GM21825 (cell line): Measurements from ENCODE around the gene SLC39A11.

Experiments used
- ATAC-seq: cut with Tn5 transposase; IDR thresholded peaks from one replicate; pipeline ENCODE4 v1.9.1; 2021; ENCODE audit warnings: mild to moderate bottlenecking, moderate library complexity; ENCODE audit not compliant: unreplicated experiment

The SLC39A11 gene

DNA sequence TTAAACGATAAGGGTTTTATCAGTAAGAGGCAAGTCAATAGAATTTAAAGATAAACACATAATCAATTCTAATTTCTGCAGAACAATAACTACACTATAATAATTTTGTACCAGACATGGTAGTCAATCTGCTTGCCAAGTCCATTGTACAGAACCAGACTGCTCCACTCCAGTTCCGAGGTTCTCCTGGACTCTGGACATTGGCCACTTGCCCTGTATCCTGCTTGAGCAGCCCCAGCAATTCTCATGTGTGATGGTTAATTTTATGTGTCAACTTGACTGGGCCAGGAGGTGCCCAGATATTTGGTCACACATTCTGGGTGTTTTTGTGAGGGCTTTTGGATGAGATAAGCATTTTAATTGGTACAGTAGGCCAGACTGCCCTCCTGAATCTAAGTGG, 384.6 kb downstream of the SLC39A11 start:
- no peak for ATAC-seq

DNA sequence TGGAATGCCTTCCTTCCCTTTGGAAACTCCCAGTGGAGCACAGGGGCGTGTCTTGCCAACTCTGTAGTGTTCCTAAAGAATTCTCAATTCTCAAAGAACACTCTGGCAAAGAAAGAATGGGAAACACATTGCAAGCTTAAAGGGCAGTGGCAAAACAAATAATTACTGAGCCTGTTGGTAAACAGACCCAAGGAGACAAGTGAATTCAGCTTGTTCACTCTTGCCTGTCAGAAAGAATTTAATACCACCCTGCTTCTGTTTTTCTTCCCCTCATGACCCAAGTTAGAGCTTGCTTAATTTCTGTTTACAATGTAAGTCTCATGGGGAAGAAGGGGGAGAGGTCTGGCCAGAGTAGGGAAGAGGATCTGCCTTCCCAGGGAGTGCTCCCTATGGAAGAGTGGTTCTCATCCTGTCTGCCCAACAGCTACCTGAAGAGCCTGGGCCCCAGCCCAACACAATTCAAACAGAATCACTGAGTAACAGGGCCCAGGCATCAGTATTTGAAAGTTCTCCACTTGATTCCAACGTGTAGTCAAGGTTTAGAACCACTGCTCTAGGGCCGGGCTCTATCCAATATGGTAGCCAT, 386.0 kb downstream of the SLC39A11 start:
- ATAC-seq, result no peak

DNA sequence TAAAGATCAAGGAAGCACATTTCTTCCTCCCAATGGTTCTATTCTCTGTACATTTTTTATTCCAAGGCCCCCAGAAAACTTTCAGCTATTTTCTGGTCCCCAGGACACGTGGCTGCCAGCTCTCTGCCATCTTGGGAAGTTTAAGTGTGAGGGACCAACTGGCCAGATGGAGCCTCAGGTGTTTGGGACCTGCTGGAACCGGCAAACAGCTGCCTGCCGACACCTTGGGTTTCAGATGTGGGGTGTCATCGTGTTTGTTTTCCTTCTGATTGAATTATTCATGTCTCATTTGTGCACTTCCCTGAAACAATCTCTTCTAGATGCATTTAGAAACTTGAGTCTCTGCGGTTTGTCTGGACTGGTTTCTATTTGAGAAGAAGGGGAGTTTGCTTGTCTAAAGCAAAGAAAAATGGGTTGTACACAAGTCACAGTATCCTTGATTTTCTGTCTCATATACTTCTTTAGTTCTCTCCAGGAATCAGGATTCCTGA, 386.5 kb downstream of the SLC39A11 start:
- peak; percentile 76 for ATAC-seq

DNA sequence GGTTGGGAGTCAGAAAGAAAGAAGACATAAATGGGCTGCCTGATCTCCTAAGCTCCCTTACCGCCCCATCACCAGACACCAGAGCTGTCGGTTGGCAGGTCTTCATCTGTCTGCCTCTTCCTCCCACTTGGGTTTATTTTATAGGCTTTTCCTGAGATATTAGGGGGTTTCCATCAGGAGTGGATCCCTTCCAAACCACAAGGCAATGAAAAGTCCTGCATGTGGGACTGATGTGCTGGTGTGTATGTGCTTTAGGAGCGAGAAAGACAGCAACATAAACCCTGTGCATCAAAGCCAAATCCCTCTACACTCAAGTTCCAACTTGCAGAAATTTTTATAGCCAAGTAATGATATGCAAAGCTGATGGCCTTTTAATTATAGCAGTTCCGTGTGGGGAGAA, 389.5 kb downstream of the SLC39A11 start:
- no peak for ATAC-seq

DNA sequence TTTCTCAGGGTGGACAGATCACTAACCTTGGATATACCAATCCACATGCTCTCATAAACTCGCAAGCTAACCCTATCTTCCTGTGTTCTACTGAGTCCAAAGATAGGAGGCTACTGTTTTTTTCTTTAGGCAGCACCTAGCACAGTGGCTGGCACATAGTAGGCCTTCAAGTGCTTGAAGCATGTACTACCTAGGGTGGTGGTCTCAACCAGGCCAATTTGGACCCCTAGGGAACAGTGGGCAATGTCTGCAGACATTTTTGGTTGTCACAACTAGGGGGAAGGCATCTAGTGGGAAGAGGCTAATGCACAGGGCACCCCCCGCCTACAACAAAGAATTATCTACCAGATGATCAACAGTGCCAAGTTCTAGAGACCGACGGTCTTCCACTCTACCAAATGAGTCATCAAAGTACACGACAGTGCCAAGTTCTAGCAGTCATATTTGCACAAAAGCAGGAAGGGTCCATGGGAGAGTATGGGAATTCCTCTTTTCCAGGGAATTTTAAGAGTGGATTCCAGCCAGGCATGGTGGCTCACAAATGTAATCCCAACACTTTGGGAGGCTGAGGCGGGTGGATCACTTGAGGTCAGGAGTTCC, 390.3 kb downstream of the SLC39A11 start:
- no peak for ATAC-seq

DNA sequence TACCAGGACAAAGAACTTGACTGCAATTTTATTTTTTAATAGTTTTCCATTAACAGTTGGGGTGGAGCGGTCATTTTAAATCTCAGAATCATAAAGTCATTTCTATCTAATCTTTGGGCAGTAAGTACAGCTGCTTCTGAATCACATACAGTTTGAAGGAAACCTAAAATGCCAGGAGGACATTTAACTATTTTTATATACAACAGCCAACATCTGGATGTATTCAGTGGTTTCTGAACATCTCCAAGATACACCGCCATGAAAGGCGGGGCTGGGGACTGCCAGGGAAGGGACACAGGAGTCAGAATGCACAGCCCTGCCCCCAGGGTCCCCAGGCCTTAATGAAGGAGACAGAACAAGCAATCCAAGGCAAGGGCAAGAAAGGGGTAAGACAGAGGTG, 392.3 kb downstream of the SLC39A11 start:
- no peak for ATAC-seq

DNA sequence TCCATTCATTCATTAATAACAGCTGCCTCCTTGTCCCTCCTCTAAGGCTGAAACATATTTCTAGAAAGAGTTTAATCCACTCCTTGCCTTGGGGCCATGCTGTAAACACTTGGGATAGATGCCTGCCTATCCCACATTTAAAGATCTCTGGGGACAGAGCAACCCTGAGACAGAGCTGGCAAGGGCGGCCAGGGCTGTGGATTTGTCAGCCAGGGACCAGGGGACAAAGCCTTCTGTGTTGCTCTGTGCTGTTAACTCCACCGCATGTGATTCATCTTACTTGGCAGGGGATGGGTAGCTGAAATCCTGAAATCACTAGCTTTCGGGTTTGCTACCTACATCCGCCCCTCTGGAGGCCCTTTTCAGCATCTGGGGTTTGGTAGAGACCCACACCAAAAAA, 392.9 kb downstream of the SLC39A11 start:
- ATAC-seq, result no peak

DNA sequence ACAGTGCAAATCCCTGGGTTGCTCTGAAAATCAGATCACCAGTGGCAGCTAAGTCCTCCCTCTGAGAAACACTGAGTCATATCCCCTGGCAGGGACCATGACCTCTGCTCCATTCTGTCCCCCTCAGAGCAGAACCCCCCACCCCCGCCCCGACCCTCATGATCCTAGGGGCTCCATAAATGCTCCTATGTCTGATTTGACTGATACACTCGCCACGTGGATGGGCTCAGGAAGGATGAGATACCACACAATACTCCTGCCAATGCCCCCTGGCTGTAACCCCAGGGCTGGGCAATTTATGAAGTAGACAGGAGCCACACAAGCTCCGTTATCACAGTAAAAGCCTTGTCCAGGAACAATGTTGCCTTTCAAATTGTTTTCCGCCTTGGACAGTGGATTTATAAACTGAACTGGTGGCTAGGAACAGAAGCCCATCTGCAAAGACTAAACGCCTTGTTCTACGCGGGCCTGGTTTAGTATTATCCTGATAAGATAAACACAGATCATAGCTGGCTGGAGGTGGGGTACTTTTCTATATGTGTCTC, 394.8 kb downstream of the SLC39A11 start:
- ATAC-seq, result no peak

DNA sequence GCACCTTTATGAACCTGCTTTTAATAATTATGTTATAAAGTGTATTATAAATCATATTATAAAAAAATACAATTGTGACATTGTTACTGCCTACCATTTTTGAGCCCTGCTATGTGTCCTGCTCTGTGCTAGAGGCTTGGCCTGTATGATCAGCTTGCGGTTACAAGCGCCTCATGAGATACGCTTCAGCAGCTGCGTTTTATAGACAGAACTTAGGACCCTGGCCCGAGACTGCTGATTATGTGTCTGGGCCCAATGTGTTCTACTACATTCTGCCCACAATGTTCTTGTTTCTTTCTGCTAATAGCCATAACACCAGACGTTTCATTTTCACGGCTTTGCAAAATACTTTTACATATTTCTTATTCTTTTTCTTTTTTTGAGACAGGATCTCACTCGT, 395.8 kb downstream of the SLC39A11 start:
- ATAC-seq, result no peak

DNA sequence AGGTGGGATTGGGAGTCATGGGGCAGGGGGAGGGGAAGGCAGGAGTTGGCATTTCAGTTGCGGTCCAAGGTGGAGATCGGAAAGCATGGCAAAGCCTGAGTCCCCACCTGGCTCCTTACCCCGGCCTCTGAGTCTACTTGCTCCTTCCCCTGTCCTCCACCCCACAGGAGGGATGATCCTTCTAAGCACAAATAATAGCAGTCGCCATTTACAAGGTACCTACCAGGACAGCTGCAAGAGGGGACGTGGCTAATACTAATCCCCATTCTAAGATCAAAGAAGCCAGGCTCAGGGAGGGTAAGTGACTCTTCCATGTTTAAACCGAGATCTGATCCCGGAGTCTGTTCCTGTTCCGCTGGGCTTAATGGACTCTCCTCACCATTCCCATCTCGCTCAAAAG, 396.3 kb downstream of the SLC39A11 start:
- no peak for ATAC-seq

DNA sequence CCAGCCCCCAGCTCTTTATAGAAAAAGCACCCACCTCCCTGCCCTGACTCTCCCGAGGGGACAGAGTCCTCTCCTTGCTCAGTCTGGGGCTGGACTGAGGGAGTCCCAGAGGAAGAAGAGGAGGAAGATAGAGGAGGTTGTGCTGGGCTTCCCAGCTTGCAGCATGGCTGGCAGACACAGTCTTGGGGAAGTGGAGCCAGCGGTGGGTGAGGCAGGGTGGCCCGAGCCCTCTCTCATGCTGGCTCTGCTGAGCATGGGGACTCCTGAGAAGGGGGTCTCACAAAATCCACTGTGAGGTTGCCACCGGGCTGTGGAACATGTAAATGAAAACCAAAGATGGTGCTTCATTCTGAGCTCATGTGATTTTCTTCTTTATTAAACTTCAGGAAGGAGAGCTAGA, 398.5 kb downstream of the SLC39A11 start:
- ATAC-seq, result no peak

DNA sequence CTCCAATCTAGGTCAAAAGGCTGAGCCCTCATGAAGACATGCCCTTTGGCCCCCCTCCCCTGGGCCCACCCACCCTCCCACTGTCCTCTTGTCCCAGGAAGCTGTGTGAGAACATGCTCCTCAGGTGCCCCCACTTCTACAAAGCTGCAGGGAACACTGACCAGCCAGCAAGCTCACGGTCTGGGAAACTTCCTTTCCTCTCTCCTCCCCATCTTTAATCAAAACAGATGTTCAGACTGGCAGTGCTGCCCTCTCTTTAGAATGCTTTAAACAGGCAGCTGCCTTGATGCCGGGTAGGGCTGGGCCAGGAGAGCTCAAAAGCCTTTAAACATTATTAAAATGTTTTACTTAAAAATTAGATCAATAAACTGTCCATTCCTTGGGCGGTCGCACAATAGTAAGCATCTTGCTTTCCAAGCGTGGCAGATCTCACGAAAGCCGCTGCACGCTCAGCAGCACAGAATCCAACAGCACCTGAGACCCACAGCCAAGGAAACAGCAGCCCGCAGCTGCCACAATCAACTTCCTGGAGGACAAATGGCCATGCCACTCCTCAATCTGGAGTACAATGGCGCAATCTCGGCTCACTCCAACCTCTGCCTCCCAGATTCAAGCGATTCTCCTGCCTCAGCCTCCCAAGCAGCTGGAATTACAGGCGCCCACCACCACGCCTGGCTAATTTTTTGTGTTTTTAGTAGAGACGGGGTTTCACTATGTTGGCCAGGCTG, 399.2 kb downstream of the SLC39A11 start:
- ATAC-seq, result no peak

DNA sequence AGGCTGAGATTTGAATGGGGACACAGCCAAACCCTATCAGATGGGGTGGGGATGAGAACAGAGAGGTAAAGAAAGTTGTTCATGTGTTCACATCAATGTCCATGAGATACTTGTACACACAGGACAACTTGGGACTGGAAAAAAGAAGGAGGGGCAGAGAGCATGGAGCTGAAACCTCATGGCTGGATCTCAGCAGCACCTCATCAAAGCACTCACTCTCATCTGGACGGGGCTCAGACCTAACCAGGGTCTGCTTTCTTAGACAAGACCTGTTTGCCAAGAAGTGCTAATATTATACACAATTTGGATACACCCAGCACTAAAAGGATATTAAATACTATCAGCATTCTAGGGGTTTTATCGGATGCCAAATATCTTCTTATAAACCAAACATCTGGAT, 399.8 kb downstream of the SLC39A11 start:
- no peak for ATAC-seq

DNA sequence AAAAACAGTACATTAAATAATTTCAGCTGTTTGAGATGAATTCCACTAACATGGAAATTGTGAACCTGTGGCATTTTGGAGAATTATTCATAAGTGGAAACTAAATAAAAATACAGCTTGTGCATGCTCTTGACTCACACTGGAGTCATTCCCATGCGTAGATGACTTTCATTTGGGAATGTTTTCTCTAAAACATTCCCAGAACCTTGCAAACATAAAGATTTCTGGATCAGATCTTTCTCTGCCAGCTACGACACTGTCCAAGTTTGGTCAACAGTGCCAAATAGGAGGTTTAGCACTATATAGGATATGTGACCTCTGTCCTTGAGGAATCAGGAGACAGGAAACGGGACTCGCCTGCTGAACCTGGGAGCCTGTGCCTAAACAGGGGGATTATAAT, 400.9 kb downstream of the SLC39A11 start:
- no peak for ATAC-seq

DNA sequence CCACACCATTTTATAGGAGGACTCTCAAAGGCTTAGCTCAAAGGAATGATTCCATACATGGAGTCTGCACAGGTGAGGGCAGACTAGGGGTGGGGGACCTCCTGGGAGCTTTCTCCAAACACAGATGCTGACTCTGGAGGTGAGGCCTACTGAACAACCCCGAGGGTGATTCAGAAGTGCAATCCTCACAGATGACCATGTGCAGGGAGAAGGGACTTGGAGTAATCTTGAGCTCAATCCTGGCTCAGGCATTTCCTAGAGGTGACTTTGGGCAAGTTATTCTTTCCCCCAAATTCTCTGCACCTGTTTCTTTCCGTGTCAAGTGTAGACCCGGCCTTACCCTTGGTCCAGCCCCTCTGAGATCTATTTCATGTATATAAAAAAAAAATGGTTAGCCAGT, 401.5 kb downstream of the SLC39A11 start:
- no peak for ATAC-seq

DNA sequence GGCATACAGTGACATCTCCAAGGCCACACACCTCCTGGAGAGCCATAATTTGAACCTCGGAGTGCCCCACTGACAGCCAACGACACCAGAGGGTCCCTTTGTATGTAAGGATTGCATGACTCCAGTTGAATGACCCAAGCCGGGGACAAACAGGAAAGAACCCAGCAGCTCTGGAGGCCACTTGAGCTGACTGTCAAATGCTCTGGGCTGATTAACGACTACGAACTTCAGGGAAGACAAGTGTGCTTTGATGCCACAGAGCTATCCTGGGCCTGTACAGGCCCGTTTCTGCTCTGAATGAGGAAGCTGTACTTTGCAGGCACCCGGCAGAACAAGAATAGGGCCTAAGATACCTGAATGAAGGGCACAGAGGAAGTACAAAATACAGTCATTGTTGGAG, 404.6 kb downstream of the SLC39A11 start:
- ATAC-seq, result no peak

DNA sequence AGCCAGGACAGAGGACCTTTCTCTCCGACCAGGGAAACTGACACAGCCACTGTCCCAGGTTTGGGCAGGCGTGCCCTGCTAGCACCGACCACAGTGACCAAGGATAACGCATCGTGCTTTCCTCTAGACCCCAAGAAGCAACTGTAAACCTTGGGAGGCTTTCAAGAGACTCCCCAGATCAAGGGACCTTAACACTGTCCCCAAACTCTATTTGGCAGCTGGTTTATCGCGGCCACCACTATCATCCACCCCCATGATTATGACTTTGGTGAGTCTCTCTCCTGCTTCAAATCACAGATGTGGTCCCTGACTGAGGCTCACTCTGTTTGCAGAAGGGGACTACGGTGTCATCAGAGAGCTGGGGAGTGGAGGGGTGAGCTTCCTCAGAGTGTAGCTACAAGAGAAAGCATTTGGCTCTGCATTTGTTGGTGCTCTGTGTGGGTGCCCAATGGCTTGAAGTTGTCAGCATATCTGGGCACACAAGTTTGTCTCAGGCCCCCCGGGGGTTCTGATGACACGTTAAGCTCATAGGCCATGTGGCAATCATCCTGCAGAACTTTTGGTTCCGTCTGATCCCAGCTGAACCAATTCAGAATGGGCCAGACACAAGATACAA, 408.0 kb downstream of the SLC39A11 start:
- ATAC-seq, result no peak

DNA sequence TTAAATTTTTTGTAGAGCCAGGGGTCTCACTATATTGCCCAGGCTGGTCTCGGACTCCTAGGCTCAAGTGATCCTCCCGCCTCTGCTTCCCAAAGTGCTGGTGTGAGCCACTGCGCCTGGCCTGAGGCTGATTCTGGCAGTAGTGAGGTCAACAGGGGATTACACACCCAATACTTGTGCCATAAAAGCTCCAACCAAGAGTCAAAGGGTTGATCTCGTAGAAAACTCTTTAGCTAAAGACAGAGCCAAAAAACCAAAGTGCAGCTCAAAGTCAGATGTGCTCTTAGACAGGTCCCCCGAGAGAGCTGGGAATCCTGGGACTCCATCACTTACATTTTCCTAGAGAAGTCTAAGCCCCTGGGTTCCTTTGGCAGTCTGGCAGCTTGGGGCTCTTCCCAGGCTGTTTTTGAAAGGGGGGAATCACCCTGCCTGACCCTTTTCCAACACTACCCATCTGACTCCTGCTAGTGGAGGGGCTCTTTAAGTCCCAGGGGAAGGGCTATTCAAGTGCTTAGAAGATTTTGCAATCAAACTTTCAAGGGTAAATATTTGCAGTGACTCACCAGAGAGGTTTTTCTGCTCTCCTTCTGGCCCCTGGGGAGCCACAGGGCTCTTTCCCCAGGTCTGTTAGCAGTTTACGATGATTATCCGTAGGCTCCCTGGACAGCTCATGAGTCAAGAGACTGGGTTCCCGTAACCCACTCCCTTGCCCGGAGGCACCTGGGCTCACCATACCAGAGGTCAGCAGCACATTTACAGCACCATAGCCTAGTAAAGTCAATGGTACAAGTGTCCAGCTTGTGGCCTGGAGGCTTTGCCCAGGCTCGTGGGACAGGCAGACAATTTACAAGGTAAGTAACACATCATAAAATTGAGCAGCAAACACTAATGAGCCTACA, 408.7 kb downstream of the SLC39A11 start:
- ATAC-seq, result no peak

DNA sequence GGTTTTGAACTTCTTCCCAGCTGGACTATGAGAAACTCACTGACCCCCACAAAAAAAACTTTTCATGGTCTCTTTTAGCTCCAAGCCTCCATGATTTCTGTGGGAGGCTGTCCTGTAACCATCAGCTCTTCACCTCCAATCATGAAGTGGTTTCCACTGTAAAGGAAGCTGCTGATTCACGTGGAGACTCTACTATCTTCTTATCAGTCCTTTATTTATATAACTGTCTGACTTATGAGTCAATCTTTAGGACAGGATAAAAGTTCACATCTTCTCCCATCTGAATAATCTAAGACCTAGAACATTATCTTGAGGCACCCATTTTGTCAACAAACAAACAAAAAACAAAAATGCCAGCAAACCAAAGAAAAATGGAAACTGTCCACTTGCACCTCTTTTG, 409.9 kb downstream of the SLC39A11 start:
- ATAC-seq, result no peak

DNA sequence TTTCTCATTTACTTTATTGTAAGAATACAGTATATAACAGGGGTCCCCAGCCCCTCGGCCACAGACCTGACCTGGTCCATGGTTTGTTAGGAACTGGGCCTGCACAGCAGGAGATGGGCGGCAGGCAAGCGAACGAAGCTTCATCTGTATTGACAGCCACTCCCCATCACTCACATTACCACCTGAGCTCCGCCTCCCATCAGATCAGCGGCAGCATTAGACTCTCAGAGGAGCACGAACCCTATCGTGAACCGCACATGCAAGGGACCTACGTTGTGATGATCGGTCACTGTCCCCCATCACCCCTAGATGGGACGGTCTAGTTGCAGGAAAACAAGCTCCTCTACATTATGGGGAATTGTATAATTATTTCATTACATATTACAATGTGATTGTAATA, 410.6 kb downstream of the SLC39A11 start:
- no peak for ATAC-seq
